ENCODE measurements around the gene TBC1D23.

- TF ChIP-seq, protein P1, sequence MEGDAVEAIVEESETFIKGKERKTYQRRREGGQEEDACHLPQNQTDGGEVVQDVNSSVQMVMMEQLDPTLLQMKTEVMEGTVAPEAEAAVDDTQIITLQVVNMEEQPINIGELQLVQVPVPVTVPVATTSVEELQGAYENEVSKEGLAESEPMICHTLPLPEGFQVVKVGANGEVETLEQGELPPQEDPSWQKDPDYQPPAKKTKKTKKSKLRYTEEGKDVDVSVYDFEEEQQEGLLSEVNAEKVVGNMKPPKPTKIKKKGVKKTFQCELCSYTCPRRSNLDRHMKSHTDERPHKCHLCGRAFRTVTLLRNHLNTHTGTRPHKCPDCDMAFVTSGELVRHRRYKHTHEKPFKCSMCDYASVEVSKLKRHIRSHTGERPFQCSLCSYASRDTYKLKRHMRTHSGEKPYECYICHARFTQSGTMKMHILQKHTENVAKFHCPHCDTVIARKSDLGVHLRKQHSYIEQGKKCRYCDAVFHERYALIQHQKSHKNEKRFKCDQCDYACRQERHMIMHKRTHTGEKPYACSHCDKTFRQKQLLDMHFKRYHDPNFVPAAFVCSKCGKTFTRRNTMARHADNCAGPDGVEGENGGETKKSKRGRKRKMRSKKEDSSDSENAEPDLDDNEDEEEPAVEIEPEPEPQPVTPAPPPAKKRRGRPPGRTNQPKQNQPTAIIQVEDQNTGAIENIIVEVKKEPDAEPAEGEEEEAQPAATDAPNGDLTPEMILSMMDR (IDR thresholded peaks at IDR 0.05) = no peak
- TF ChIP-seq POLR2AphosphoS5 (IDR thresholded peaks at IDR 0.05) = no peak
These were observed 97.6 kb downstream of the TBC1D23 start for GRCh38 chr3:100358413-100358812.
